OCI-LY7 (cell line): ENCODE data around the gene PAAF1.

ENCODE experiments used
- CTCF ChIP-seq: fragments of 200-600 bp; sonication (generic); conservative IDR thresholded peaks from 2 replicates; pipeline ENCODE4 v1.5.1; 2014; ENCODE audit warnings: mild to moderate bottlenecking, antibody characterized with exemption, low read length, moderate library complexity, mixed read lengths
- EZH2phosphoT487 ChIP-seq: fragments of 200-600 bp; sonication (generic); IDR thresholded peaks from 2 replicates; pipeline ENCODE4 v1.6.1; 2018; ENCODE audit warnings: low read depth, borderline replicate concordance, mild to moderate bottlenecking, mixed run types, antibody characterized with exemption, low read length, moderate library complexity, mixed read lengths

DNA sequence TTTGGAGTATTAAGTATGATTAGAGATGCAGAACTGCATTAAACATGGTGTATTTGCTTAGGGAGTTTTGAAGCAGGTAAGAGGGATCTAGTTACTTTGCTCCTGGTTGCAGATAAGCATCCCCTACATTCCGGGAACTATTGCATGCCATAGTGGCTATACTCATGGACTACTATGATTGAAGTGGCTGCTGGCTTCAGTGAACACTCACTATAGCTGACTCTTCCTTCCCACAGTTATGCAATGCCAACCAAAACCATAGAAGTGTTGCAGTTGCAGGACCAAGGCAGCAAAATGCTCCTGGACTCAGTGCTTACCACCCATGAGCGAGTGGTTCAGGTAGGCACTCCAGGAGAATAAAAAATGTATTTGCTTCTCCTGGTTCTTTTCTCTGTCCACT, 17.1 kb upstream of the PAAF1 start:
- TF ChIP-seq CTCF: no peak
- TF ChIP-seq EZH2phosphoT487: no peak
